DMS79 (cell line): Measurements from ENCODE around the gene GATAD2A.
A peak's percentile ranks its signal among the peaks of the same experiment; 100 is the strongest.
"Not testable (repeated sequence)": the region's sequence is repeated elsewhere in the genome, so short reads cannot be mapped to it uniquely, and the experiment has no call there.

Experiments used
- DNase-seq: peaks from one replicate; lab custom pipeline; 2025; lab: John Stamatoyannopoulos, UW

GATAD2A gene

DNA sequence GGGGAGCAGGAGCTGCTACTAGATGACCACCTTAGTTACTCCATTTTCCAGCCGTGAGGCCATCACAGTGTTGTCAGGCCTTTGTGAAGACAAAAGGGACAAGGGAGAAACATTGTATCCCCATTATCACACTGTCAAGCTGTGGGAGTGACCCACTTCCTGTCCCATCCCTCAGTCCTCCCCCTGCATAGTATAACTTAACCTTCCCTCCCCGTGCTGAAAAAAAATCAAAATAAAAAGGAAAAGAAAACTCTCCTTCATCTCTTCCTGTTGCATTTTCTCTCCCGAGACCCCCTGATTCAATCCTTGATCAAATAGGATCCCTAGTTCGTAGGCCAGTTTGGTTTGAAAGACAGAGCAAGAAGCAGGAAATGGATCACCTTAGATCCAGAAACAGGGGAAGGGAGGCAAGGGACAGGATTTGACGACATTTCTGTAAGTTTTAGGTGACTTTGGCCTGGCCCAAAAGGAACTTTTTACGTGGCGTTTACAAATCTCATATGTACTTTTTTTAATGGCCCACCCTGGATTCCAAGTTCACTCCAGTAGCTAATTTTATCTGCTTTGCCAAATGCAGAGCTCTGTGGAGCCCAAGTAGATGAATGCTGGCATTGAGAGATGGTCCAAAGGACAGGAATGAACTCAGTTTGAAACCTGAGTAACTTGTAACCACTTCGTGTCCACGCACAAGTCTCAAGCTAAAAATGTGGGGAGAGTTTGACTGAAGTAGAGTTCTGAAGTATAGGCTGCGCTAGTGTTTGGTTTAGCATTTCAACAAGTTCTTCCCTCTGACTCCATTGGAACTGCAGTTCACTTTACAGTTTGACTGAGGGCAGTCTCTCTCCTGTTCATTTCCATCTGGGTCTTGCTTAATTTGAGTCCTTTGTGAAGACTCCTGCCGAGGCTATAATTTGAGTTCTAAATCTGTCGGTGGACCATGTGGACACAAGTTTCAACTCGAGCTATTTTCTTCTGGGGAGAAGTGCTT lies 16.6 kb upstream of the GATAD2A start:
- no peak for DNase-seq

DNA sequence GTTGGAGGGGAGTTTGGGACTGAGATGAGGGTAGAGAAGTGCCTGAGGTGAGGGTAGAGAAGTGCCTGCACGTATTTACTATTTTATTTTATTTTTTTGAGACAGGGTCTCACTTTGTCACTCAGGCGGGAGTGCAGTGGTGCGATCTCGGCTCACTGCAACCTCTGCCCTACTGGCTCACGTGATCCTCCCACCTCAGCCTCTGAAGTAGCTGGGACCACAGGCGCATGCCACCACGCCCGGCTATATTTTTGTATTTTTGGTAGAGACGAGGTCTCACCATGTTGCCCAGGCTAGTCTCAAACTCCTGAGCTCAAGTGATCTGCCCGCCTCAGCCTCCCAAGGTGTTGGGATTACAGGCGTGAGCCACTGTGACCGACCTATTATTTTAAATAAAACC lies 15.8 kb upstream of the GATAD2A start:
- not testable (repeated sequence) for DNase-seq

DNA sequence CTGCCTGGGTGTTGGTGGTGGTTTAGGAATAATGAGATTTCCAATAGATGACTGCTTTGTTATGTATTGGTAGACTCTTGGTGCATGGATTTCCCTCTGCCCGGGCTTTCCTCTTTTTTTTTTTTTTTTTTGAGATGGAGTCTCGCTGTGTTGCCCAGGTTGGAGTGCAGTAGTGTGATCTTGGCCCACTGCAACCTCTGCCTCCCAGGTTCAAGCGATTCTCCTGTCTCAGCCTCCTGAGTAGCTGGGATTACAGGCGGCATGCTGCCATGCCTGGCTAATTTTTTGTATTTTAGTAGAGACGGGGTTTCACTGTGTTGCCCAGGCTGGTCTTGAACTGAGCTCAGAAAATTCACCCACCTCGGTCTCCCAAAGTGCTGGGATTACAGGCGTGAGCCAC lies 11.1 kb upstream of the GATAD2A start:
- not testable (repeated sequence) for DNase-seq

DNA sequence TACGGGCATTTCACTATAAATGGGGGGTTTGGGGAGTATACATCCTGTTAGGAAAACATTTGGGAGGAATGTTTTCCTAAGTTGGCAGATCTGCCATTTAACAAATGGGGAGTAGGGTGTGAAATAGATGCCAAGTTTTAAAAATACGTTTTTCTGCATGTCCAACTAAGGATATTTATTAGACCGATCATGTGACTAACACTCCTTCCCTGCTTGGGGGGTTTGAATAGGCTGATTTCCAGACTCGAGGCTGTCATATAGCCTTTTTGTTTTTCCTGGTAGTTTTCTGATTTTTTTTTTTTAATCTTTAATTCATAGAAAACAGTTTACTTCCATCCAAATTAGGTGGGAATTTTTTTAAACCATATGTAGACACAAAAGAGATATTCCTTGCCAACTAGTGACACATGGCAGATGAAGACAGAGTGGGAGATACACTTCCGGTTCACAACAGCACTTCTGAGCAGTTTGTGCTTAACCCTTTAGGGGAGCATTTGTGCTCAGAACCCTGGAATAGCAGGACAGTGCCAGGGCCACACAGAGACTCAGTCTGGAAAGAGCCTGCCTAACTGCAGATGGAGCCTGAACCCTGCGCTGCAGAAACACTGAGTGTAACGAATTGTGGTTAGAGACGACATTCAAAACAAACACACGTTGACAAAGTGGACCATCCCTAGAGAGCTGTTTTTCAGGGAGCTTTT lies 5.6 kb upstream of the GATAD2A start:
- no peak for DNase-seq

DNA sequence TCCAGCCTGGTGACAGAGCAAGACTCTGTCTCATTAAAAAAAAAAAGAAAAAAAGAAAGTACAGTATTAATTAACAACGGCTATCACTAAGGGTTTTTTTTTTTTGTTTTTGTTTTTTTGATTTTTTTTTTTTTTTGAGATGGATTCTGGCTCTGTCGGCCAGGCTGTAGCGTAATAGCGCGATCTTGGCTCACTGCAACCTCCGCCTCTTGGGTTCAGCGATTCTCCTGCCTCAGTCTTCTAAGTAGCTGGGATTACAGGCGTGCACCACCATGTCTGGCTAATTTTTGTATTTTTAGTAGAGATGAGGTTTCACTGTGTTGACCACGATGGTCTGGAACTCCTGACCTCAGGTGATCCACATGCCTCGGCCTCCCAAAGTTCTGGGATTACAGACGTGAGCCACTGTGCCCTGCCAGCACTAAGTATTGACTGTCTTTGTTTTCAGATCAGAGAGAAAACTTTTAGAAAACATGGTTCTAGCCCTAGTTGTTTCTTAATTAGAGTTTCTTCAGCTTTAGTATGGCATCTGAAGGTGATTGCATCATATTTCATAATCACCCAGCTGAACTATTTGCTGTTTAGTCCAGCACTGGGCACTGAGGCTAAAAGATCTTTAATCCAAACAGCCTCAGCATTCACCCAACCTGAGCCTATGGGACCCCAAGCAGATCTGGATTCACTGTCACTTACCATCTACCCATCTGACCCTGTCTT lies 2.7 kb upstream of the GATAD2A start:
- no peak for DNase-seq

DNA sequence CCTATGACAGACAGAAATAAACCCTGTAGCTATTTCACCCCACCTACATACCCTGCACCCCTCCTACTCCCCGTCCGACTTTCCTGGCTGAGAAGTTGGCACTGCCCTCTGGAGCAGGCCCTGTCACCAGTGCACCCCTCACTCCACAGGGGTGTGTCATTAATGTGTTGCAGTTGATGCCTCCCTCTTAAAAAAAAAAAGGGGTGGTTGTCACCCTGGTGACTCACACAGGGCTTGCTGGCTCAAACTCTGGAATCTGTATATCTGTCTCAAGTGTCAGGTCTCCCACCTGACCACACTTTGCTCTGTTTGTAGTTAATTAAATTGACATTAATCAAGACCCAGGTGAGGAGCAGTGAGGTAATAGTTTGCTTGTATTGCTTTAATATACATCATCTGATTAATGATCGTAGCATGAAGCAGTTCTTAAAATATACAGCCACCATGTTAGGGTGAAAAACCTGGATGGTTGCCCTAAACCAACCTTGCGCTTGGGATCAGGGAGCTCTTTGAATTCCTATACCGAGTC lies 2.0 kb upstream of the GATAD2A start:
- DNase-seq: no peak

DNA sequence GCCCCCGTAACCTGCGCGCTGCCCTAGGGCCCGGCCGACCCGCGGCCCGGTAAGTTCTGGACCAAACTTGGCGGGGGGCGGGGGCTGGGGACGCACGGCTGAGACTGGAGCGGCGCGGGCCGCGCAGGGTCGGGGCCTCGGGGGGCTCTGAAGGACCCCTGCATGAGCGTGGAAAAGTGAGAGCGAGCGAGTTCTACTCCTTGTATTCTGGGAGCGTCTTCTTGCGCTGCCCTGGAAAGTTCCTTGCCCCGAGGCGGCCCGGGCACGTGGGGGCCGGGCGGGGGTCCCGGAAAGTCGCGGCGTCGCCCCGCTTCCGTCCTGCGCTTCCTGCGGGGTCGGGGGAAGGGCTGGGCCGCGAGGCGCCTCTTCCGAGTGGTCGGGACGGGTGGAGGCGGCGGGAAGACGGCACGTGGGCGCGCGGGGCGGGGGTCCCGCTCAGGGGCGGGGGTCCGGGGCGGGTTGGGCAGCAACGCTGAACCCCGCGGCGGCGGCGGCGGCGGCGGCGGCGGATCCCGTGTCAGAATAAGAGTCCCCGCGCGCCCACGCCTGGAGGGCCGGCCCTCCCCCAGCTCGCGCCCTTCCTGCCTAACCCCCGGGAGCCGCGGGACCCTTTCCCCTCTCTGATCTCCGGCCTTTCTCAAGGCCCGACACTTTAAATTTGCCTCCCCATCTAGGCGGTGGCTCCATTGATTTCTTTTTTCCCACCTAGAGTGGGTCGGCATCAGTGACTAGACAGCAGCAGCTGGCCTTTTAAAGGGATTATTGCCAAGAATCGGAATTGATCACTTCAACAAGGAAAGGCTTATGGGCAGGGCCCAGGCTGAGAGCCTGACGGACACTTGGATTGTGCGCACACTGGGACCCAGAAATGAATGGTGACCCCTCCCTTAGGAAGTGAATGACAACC lies 749 bp downstream of the GATAD2A start:
- DNase-seq: no peak

DNA sequence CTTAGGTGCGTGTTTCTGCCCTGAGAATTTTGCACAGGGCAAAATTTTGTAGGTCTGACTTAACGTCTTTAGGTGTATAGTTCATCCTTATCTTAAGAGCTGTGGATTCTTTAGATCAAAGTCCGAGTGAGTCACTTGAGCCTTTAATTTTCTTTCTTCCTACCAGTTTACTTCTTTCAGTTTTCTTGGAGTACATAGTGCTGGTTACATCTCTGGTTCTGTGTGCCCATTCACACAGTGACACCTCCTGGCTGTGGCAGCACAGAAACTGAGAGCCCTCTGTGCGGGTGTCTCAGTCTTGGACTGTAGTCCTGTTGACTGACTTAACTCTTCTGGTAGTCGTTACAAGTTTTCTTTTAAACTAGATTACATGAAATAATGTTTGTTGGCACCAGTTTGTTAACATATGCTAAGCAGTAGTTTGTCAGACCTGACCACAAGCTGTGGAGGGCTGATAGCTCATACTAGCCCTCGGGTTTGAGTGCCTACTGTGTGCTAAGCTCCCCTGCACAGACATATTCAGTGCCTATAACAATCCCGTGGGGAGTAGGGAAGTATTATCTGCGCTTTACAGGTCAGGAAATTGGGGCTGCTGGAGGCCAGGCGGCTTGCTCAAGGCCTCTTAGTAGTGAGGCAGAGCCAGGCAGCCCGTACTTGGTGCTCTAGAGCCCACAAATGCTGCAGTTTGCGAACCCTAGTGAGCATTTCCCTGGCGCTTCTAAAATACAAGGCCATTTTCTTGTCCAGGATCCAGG lies 1.6 kb downstream of the GATAD2A start:
- no peak for DNase-seq

DNA sequence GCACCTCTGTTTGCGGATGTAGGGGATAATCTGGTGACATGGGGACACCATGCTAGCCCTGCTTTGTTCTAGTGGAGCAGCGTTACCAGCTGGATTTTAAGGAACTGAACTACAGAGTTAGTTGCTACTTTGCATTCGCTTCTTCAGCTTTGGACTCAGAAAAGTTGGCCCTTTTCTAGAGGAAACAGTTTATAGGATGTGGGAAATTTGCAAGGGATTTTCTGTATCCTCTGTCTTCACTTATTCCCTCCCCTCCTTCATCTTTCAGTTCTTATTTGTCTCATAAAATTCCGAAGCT lies 2.1 kb downstream of the GATAD2A start:
- no peak for DNase-seq

DNA sequence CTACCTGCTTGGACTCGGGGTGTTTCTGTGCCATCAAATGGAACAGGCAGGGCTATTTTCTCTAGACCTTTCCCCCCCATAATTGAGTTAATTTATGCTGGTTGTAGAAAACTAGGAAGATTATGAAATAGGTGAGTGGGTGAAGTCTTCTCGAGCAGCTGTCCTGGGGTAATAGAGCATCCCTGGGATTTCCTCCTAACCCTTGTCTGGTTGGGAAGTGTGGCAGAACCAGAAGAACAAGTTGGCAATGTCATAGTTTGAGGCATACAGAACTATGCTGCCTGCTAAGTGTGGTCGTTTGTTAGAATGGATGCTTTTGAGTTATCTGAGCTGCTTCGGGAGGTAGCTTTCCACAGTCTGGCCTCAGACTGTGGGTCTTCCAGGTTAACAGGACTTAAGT lies 3.7 kb downstream of the GATAD2A start:
- DNase-seq: no peak

DNA sequence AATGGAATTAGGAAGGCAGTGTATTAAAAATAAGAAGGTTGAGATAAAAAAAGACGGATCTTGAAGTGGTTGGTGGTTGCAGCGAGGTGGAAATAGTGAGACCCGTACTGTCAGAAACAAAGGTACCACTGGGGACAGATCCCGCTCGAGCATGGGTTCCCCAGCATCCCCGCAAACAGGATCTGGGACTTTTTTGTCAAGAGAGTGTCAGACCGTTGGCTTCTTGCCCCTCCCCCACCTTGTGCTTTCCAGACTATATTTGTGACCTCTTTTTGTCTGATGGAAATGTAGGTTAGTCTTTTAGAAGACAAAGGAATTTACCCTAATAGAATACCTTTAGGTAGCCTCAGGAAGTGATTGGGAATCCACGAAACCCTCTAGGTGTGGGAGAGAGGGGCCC lies 4.2 kb downstream of the GATAD2A start:
- DNase-seq: no peak

DNA sequence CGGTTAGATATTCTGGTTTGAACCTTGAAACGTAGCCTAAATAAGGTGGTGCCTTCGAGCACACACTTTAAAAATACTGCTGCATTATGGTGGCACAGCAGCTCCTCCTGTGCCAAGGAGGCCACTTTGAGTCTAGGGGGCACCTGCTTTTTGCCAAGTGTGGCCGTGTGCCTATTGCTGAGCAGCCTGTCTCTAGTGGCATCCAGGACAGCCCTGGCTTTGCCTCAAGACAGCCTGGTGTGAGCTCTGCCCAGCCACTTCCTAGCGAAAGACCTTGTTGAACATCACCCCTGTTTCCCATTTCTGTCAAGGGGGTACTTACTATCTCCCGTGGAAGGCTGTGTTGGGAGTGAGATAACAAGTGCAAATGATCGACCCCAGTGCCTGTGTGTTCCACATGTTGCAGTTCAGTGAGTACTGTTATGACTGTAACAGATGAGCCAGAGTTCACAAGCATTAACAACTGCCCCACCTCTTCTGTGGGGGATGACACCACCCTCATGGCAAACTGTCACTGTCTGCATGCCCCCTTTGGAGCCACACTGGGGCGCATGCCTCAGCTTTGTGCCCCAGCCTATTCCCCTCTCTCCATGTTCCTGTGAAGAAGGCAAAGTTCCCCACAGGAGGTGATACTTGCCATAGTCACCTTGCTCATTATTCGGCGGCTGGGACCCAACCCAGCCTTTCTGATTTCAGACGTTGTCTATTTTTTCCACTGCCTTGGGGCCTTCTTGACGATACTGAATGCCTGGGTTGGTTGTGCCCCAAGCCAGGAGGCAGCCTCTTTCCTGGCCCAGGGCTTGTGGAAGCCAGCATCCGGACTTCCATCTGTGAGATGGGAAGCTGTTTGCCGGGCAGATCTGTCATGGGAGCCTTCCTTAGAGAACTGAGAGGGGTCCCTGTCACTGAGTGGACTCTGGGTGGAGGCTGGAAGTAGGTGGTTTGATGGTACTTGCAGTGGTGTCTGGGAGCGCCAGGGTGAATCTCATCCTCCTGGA lies 5.4 kb downstream of the GATAD2A start:
- DNase-seq: no peak

DNA sequence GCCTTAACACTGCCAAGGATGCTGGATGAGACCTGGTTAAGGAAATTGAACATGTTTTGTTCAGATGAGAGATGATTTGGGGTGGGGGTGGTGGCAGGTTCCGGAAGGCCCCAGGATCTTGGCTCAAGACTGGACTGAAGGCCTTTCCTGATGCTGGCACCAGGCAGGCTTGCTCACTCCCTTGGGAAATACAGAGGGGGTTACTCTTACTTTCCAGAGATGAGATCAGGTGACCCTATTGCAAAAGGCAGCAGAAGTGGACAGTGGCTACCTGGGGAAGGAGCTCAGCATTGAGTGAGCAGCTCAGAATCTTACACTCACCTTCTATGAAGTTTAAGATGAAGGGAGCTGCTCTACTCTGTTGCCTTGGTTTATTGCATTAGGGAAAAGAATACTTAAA lies 10.8 kb downstream of the GATAD2A start:
- no peak for DNase-seq

DNA sequence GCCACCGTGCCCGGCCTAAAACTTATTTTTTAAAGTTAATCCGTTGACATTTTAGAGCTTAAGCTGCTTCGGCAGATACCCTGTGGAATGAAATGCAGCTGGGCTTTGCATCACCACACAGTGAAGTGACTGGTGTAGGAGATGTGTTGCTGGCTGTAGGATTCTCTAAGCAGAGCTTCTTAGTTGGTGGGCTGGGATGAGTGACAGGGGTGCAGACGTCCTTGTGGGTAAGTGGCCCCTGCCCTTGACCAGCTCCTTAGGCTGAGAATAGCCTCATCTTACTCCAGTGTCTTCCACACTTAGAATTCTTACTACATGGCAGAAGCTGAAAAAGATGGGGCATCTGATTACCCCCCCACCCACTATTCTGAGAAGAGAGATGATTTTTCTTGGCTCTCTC lies 11.6 kb downstream of the GATAD2A start:
- DNase-seq: no peak

DNA sequence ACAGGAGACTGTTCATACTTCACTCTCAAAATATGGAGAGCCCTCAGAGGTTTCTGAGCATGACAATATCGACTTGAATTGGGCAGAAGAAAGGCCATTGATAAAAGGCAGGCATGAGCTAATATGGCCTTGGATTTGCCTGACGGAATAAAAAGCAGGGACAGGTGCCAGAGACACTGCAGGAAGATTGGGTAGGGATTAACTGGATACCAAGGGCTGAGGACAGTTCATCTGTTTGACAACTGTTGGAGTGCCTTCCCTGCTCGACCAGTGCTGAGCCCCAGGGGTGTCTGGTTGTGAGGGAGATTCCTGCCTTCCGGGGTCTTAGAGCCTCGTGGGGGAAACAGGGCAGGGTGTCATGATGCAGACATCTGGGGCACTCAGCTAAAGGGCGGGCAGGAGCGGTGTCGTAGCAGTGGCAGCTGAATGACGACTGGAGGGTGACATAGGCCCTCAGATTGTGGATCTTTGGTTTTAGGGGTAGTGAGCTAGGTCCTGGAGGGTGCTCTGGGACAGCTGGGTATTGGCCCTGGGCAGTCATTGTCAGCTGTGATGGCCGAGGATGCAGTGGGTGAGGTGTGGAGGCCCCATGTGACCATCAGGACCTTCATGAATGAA lies 12.3 kb downstream of the GATAD2A start:
- DNase-seq: peak; percentile 73

DNA sequence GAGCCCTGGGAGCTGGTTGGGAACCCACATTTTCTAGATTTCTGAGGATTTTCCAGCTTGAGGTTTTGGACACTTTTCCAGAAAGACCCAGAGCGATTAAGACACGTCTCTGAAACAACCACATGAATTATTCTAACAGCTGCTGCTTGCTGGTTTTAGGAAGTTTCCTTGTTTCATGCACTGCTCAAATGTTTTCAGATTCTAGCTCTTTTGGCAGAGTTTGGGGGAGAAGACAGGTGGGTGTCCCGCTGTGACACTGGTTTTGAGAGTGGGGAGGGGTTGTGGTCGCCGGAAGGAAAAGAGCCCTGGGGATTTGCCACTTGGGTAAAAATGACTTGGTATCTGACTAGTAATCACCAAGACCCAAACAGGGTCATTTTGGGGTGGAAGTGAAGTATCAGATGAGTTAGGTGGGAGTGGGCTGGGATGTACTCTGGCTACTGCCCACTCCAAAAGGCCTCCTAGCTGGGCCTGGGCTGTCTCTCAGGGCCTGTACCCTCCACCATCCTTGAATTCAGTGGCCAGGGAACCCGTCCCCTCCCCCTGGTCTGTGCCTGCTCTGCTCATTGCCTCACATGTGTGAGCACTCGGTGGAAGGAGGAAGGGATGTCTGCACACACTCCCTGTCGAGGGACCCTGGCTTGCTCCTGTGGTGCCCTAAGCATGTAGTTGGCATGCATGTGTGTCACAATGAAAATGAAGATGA lies 13.2 kb downstream of the GATAD2A start:
- no peak for DNase-seq

DNA sequence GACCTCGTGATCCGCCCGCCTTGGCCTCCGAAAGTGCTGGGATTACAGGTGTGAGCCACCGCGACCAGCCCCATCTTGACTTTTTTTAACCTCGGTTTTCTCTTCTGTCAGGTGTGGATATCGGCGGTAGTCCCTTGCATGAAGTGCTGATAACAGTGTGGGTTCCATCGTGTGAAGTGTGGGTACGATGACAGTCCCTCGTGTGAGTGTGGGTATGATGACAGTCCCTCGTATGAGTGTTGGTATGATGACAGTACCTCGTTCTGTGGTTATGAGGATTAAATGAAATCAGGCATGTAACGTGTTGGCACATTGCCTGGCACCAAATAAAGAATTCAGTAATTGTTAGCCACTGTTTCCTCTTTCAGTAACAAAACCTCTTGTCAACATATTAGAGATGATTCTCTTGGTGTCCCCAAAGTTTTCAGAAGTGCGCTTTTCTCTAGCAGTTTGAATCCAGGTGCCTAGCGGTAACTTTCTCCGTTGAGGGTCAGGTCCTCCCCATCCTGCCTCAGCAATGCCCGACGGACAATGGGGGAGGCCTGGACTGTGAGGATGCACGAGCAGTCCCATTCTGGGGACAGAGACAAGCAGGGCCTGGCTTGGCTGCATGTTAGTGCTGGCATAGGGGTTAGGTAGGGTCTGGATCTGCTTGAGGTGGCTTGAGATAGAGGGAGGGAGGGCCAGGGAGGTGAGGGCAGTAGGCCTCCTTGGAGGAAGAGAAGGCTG lies 15.3 kb downstream of the GATAD2A start:
- DNase-seq: peak; percentile 27

DNA sequence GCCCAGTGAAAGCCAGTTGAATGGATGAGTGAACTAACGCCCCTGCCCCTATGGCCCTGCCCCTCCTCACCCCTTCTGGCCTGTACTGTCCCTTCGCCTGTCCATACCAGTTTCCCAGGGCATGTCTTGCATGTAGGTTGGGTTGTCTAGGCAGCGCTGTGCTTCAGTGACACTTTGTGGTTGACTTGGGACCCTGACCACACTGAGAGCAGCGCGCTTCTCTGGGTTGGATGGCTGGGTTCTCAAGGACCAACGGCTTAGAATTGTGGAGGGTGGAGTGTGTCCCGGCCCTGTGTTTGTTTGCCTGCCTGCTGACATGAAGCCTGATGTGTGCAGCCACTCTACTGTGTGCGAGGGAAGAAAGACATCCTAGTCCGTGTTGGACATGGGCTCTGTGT lies 15.8 kb downstream of the GATAD2A start:
- DNase-seq: peak; percentile 53
